Stimulated activated CD8-positive, alpha-beta memory T cell treated with anti-CD3 and anti-CD28 coated beads, Interleukin-4, amount 100 ng/mL, for 24 hours (primary cell): ENCODE measurements around the gene HIP1R.
"Not testable (repeated sequence)": the region's sequence is repeated elsewhere in the genome, so short reads cannot be mapped to it uniquely, and the experiment has no call there.

ENCODE experiments used
- DNase-seq: peaks from one replicate; pipeline ENCODE4 v3.0.0-alpha.2; 2020; ENCODE audit warnings: low read depth

The HIP1R gene, protein sequence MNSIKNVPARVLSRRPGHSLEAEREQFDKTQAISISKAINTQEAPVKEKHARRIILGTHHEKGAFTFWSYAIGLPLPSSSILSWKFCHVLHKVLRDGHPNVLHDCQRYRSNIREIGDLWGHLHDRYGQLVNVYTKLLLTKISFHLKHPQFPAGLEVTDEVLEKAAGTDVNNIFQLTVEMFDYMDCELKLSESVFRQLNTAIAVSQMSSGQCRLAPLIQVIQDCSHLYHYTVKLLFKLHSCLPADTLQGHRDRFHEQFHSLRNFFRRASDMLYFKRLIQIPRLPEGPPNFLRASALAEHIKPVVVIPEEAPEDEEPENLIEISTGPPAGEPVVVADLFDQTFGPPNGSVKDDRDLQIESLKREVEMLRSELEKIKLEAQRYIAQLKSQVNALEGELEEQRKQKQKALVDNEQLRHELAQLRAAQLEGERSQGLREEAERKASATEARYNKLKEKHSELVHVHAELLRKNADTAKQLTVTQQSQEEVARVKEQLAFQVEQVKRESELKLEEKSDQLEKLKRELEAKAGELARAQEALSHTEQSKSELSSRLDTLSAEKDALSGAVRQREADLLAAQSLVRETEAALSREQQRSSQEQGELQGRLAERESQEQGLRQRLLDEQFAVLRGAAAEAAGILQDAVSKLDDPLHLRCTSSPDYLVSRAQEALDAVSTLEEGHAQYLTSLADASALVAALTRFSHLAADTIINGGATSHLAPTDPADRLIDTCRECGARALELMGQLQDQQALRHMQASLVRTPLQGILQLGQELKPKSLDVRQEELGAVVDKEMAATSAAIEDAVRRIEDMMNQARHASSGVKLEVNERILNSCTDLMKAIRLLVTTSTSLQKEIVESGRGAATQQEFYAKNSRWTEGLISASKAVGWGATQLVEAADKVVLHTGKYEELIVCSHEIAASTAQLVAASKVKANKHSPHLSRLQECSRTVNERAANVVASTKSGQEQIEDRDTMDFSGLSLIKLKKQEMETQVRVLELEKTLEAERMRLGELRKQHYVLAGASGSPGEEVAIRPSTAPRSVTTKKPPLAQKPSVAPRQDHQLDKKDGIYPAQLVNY

DNA sequence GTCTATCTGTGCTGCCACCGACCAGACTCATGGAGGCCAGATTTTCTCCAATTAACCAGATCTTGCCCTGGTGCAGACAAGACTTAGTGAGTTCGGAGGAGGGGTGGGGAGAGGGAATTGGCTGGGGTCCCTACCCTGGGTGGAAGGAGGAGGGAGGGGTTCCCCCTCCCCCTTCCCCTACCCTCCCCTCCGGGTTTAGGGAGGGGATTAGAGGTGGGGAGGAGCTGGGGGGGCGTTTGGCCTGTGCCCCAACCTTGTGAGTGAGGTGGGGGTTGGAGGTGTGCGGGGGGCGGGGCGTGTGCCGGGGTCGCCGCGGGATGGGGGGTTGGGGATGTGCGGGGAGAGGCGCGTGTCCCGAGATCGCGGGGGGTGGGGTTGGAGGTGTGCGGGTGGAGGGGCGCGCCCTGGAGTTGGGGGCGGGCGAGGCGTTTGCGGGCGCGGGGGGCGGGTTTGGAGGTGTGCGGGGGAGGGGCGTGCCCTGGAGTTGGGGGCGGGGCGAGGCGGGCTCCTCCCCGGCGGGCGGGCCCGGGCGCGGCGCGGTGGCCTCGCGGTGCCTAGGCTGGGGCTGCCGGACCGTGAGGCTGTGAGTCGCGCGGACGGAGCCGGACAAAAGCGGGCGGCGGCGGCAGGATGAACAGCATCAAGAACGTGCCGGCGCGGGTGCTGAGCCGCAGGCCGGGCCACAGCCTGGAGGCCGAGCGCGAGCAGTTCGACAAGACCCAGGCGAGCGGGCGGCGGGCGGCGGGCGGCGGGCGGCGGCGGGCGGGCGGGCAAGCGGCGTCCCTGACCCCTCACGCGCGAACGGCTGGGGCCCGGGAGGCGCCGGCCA, at the start of gene HIP1R:
TSS of gene HIP1R (plus strand) at position 537 of the 829 bp plus-strand sequence. CDS start at position 631, 94 bp downstream.
- peak; percentile 50 for DNase-seq

DNA sequence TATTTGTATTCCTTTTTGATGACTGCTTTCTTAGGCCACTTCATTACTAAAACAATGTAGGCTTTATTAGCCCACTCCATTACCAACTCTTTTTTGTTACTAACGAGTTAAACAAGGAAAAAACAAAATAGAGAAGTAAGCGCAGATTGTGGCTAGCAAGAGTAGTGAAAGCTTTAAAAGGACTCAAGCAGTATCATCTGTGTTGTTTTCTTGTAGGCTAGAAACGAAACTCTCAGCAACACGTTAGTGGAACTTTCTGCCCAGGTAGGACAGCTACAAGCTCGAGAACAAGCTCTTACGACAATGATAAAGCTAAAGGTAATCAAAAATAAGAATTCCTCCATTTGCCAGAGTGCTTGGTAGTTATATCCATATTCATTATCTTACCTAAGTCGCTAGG, 49.8 kb upstream of the HIP1R start:
- no peak for DNase-seq

DNA sequence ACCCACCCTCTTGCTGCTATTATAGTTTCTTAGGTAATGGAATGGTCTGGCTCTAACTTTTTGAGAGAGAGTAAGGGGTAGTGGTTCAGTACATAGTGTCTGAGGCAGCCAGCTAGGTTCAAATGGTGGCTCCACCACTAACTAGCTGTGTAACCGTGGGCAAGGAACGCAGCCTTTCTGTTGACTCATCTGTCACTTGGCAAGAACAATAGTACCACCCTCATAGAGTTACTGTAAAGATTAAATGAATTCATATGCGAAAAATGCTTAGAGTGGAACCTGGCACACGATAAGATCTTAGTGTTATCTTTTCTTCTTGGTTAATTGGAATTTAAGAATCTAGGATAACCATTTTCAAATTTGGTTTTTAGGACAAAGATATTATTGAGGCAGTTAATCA, 46.9 kb upstream of the HIP1R start:
- DNase-seq: no peak

DNA sequence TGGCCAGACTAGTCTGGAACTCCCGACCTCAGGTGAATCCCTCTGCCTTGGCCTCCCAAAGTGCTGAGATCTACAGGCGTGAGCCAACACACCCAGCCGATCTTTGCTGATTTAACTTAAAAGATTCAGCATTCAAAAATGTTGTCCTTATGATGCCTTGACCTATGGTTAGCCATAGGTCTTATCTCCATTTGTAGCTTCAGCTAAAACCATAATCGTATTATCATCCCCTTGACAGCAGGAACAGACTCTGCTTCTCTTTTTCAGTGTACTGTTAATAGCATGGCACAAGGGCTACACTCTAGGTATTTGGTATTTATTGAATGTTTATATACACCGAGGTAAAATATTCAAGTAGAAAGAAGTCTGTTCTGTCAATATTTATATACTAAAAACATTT, 45.6 kb upstream of the HIP1R start:
- DNase-seq: no peak

DNA sequence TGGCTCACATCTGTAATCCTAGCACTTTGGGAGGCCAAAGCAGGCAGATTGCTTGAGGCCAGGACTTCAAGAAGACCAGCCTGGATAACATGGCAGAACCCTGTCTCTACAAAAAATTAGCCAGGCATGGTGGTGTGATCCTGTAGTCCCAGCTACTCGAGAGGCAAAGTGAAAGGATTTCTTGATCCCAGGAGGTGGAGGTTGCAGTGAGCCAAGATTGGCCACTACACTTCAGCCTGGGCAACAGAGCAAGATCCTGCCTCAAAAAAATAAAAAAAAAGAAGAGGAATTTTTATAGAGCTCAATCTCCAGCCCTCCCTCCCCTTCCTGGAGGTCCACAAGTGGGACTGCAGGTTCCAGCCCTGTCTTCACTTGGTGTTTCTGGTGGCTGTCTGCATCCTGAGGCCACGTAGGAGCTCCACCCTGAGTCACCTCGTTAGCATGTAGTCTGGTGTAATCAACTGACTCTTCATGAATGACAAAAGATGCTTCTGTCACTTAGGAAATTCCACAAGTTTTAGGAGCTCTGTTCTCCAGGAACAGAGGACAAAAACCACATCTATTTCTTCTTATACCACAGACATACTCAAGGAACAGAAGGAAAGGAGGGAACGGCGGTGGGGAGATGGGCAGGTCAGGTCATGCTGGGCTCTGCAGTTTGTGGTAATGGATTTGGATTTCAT, 44.7 kb upstream of the HIP1R start:
- no peak for DNase-seq

DNA sequence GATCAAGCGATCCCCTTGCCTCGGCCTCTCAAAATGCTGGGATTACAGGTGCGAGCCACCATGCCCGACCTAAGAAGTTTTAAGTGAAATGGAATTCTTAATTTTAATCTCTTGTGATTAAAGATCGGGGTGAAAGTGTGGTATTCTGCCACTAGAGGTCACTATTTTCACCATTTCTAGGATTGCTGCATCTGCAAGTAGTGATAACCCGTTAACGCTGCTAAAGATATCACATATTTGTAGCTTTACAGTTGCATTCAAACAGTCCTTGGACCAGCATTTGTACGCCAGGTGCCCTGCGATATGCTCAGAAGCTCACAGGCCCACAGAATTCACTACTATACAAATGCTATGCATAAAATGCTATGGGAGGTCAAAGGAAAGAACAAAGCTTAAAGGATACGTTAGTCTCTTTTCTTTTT, 41.6 kb upstream of the HIP1R start:
- DNase-seq: no peak

DNA sequence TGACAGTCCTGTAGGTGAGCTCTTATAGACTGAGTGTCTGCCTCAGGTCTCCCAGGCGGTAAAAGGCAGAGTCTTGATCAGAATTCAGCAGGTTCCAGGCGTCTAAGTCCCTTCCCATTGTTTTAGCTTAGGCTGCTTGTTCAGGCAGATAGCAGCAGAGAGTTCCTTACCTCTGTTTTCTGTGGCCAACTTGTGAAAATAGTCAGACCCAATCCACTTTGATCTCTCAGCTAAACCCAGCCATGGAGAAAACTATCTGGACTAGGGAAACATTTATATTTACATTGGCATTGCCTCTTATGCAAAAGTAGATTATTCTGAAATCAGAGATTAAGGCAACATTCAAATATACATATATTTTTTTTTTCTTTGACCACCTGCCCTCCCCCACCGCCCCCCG, 39.5 kb upstream of the HIP1R start:
- no peak for DNase-seq

DNA sequence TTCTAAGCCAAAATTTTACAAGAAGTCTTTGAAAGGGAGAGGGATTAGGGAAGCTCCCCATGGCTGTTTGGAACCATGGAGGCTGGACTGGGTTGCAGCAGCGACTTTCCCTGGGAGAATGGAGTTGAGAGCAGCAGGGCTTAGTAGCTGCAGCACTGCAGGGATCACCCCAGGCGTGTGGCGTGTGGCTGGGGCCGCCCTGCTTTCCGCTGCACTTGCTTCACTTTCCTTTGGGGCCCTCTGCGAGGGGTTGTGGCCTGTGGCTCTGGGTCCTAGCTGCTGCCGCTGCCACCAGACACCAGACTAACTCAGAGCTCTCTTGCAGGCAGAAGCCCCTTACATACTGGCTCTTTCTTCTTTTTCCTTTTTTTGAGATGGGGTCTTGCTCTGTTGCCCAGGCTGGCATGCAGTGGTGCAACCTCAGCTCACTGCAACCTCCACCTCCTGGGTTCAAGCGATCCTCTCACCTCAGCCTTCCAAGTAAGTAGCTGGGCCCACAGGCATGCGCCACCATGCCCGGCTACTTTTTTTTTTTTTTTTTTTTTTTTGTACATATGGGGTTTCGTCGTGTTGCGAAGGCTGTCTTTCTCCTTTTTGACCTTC, 35.5 kb upstream of the HIP1R start:
- DNase-seq: no peak

DNA sequence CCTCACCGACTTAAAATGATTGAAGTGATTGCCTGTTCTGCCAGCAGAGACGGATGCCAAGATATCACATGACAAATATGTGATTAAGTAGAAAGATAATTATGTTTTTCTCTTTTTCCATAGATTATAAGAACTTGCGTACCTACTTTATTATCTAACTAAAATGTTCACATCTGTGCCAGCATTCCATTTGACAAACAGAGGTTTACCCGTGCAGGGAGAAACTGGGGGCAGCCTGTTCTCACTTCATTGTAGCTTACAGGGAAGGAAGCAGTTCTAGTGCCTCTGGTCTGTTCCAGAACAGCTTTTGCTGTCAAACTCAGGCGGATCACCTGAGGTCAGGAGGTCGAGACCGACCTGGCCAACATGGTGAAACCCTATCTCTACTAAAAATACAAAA, 31.3 kb upstream of the HIP1R start:
- no peak for DNase-seq

DNA sequence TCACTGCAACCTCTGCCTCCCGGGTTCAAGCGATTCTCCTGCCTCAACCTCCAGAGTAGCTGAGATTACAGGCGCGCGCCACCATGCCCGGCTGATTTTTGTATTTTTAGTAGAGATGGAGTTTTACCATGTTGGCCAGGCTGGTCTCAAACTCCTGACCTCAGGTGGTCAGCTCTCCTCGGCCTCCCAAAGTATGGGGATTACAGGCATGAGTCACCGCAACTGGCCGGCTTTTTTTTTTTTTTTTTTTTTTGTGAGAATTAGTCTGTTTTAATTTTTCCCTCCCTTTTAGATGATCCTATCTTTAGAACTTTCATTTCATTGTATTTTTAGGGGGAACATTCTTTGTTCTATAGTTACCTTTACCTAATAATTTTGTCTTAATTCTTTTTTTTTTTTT, 30.3 kb upstream of the HIP1R start:
- DNase-seq: not testable (repeated sequence)

DNA sequence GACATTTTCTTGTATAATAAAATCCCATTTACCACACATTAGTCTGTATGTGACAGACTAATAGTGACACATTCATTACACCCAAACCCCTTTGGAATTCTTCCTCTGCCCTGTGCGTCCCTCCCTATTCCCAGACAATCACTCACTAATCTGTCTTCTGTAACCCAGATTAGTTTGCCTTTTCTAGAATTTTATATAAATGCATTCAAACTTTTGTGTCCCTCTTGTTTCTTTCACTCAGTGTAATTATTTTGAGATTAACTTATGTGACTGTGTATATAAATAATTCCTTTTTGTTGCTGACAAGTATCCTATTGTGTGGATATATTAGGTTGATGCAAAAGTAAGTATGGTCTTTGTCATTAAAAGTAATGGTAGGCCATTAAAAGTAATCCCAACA, 27.6 kb upstream of the HIP1R start:
- no peak for DNase-seq

DNA sequence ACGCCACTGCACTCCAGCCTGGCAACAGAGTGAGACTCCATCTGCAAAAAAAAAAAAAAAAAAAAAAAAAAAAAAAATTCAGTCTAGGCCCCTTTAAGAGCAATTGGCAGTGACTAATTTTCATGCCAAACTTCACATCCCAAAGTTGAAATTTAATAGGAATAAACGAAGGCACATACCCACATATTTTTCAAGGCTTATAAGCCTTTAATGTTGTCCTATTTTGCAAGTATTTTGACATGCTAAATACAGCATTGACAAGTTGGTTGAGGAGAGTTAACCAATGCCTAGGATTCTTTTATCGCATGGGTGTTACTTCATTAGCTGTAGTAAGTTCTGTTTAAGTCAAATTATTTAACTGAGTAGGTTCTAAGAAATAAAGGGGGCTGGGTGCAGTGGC, 23.5 kb upstream of the HIP1R start:
- no peak for DNase-seq

DNA sequence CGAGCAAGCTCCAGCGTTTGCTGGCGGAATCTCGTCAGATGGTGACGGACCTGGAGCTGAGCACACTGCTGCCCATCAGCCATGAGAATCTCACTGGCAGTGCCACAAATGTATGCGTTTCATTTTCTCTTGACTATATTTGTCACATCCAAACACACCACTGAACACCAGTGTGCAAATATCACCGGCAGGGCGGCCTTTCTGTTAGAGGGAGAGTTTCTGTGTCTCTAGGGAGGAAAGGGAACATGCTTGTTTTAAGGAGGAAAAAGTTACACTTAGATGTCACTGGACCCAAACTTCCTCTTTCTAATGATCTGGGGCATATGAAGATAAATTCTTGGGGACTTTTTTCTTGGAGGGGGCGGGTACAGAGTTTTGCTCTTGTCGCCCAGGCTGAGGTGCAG, 21.9 kb upstream of the HIP1R start:
- no peak for DNase-seq

DNA sequence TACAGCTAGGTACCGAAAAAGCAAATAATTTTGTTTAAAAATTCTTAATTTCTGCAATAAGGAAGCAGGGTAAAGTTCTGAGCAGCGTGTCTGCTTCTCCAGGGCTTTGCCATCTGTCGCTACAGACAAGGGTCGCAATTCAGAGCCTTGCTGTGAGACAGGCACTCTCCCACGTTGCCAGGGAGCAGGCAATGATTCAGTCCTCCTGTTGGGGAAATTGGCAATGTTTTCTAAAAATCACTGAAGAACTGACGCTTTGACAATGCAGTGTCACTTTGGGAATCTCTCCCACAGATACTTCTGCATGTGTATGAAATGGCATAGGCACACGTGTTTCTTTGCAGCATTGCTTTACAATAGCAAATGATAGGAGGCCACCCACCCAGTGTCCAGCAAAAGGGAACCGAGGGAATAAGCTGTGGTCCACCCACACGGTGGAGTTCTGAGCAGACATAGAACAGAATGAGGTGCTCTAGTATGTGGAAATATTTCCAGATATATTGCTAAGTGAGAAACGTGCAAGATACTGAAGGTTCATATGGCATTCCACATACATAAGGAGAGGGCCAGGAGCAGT, 16.0 kb upstream of the HIP1R start:
- no peak for DNase-seq

DNA sequence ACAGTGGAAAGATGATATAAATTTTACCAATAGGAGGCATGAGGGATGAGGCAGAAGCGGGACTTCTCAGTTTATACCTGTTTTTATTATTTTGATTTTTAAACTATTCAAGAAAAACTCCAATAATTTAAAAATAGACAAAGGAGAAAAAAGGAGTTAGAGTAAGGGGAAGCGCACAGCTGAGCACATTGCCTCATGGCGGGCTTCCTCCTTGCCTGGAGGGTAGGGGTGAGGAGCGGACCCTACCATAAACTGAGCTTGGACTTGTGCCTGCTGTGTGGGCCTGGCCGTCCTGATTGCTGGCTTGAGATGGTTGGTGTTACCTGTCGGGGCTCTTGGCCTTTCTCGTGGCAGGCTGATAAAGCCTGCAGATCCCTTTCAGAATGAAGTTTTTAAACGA, 15.1 kb upstream of the HIP1R start:
- no peak for DNase-seq

DNA sequence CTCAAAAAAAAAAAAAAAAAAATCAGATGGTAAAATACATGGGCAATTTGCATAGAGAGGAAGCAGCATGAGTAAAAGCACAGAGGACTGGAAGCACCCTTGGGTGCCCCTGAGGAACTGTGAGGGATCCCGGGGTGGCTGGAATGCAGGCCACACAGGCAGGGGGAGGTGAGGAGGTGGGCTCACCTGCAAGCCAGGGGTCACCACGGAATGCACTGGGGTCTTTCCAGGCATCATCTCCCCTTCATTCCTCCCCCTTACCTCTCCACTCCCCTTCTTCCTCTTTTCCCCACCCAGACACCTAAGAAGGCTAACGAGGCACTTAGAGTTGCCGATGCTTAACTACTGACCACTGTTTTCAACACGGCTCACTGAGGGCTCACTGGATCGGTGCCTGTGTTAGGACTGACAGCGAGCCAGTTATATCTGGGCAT, 14.4 kb upstream of the HIP1R start:
- no peak for DNase-seq

DNA sequence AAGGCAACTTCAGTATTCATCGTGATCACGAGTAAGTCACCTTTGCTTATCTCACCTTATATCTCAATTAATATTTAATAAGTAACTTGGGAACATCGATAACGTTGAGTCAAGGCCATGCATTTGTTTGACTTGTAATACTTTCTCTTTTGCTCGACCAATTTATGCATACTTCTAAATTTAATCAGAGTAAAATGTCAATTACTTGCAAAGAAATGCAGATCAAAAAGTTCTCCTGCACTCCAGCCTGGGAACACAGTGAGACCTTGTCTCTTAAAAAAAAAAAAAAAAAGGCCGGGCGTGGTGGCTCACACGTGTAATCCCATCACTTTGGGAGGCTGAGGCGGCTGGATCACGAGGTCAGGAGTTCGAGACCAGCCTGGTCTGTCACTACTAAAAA, 11.8 kb upstream of the HIP1R start:
- no peak for DNase-seq

DNA sequence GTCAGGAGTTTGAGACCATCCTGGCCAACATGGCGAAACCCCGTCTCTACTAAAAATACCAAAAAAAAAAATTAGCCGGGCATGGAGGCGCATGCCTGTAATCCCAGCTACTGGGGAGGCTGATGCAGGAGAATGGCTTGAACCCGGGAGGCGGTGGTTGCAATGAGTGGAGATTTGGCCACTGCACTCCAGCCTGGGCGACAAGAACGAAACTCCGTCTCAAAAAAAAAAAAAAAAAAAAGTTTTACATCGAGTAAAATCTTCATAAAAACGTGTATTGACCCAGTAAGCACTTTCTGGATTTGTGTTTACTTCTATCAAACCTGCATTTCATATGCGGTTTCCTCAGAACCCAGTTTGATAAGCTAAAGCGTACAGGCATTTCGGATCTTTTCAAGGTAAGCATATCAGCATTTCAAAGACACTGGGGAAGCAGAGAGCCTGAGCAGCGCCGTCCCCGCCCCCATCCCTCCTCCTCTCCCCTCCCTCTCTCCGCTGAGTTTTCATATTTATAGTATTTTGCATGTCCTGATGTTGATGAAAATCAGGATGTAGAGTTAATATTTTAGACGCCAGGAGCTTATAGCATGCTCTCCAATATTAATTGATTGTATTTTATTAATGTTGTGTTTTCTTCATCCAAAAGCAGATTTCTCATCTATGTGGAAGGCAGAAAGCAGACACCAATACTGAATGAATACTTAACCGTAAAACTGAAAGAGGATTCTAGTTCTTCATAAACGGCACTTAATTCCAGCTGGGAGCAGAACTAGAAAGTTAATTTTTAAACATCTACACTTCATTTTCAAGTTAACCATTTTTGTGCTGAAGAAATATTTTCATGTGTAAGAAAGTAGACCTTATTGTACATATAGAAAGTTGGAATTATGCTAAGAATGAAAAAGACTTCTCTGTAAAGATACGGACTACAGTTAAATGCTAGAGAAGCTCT, 9.2 kb upstream of the HIP1R start:
- DNase-seq: no peak

DNA sequence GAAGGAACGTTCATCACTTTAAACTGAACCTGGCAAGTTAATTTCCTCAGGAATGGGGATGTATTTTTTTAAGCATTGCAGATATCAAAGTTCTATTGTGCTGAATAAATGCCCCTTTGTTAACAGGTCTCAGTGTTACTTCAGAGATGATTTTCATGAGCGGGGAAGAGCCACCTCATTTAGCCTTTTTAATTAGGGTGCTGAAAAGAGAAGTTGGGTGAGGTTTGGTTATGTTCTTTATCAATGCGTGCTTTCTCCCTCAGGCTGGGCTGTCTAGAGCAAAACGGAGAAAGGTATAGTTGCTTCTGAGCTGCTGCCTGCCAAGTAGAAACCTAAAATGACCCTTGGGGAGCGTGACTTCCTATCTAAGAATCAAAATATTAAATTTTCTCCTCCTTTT, 8.0 kb upstream of the HIP1R start:
- DNase-seq: no peak
